GM12801 (cell line): ENCODE data around the gene SFSWAP.

Experiments used
- CTCF ChIP-seq: IDR thresholded peaks from one replicate; pipeline ENCODE4 v1.5.1; 2011; ENCODE audit warnings: control low read depth; ENCODE audit not compliant: insufficient read length; ENCODE audit errors: extremely low read depth

Gene SFSWAP

GRCh38 chr12:131758016-131758739 is 47.3 kb downstream of the SFSWAP start:
- TF ChIP-seq CTCF, result no peak

GRCh38 chr12:131759176-131759575 is 48.3 kb downstream of the SFSWAP start:
- TF ChIP-seq CTCF, result no peak

- TF ChIP-seq CTCF, result no peak
These were observed 50.7 kb downstream of the SFSWAP start for GRCh38 chr12:131761638-131762037.

GRCh38 chr12:131764738-131765137 is 53.8 kb downstream of the SFSWAP start:
- TF ChIP-seq CTCF, result no peak

GRCh38 chr12:131765961-131766360 is 55.1 kb downstream of the SFSWAP start:
- no peak for TF ChIP-seq CTCF

- TF ChIP-seq CTCF, result no peak
These were observed 55.7 kb downstream of the SFSWAP start for GRCh38 chr12:131766382-131767107.

GRCh38 chr12:131770120-131770519 is 59.2 kb downstream of the SFSWAP start:
- no peak for TF ChIP-seq CTCF
